NCI-H748 (cell line): ENCODE results near the gene EFS.

Source experiments
- DNase-seq: peaks from one replicate; lab custom pipeline; 2025; ENCODE audit not compliant: unreplicated experiment; lab: John Stamatoyannopoulos, UW

EFS gene

GRCh38 chr14:23379366-23380196 lies 14.6 kb upstream of the EFS start:
- DNase-seq, result peak; percentile 68

- DNase-seq, result no peak
Measured at GRCh38 chr14:23378612-23379220, 13.7 kb upstream of the EFS start.

GRCh38 chr14:23377573-23378563 lies 12.9 kb upstream of the EFS start:
- no peak for DNase-seq

- DNase-seq, result no peak
Measured at GRCh38 chr14:23377198-23377550, 12.2 kb upstream of the EFS start.

GRCh38 chr14:23376482-23377197 lies 11.7 kb upstream of the EFS start, which contains the start of gene CMTM5:
TSS of gene CMTM5 (plus strand) at chr14:23377046. CDS start at chr14:23377252, 206 bp downstream.
- DNase-seq, result no peak

- DNase-seq, result no peak
Measured at GRCh38 chr14:23375527-23376251, 10.7 kb upstream of the EFS start.

- DNase-seq, result no peak
Measured at GRCh38 chr14:23373041-23373440, 8.1 kb upstream of the EFS start.

GRCh38 chr14:23372509-23372908 lies 7.5 kb upstream of the EFS start, which contains the start of gene IL25:
TSS of gene IL25 (plus strand) at chr14:23372809.
- DNase-seq, result no peak

GRCh38 chr14:23371865-23372264 lies 6.9 kb upstream of the EFS start:
- no peak for DNase-seq

GRCh38 chr14:23370221-23370620 lies 5.2 kb upstream of the EFS start:
- no peak for DNase-seq

- DNase-seq, result no peak
Measured at GRCh38 chr14:23366426-23366921, 1.5 kb upstream of the EFS start.

- no peak for DNase-seq
Measured at GRCh38 chr14:23365732-23366425, 907 bp upstream of the EFS start.

GRCh38 chr14:23364164-23365035 lies 572 bp downstream of the EFS start:
- no peak for DNase-seq

GRCh38 chr14:23362200-23362599 lies 2.8 kb downstream of the EFS start:
- no peak for DNase-seq

- DNase-seq, result no peak
Measured at GRCh38 chr14:23361763-23362162, 3.2 kb downstream of the EFS start.

GRCh38 chr14:23361320-23361719 lies 3.7 kb downstream of the EFS start:
- no peak for DNase-seq

GRCh38 chr14:23360496-23360895 lies 4.5 kb downstream of the EFS start:
- no peak for DNase-seq

- DNase-seq, result no peak
Measured at GRCh38 chr14:23359722-23360447, 5.1 kb downstream of the EFS start.
